ENCODE measurements around the gene SULT4A1. TPM values are rescaled to one million over a fixed set of nuclear protein-coding genes. Genes with fewer than 3 reads are reported as not detected.

SULT4A1 gene
- total and polyA plus RNA-seq, 2 experiments from 2014 or later: 4.7 to 5.2 TPM

- TF ChIP-seq REST (IDR thresholded peaks at IDR 0.05; ENCODE audit: unreplicated experiment) (no peak), POLR2AphosphoS5 (IDR thresholded peaks at IDR 0.05; ENCODE audit: low read depth) (no peak), EZH2phosphoT487 (IDR thresholded peaks at IDR 0.05; ENCODE audit: unreplicated experiment) (no peak), NANOG (IDR thresholded peaks at IDR 0.05; ENCODE audit: borderline replicate concordance) (no peak), JUNB (IDR thresholded peaks at IDR 0.05; ENCODE audit: unreplicated experiment) (no peak), ZNF331 (CRISPR knock-in tag; IDR thresholded peaks at IDR 0.05; ENCODE audit: low read depth) (no peak), CREB1 (CRISPR knock-in tag; IDR thresholded peaks at IDR 0.05; ENCODE audit: low read depth) (no peak), ZNF114 (CRISPR knock-in tag; IDR thresholded peaks at IDR 0.05) (no peak), ZNF462 (CRISPR knock-in tag; IDR thresholded peaks at IDR 0.05) (no peak), ETS1 (IDR thresholded peaks at IDR 0.05) (no peak), CTCF (conservative IDR thresholded peaks at IDR 0.05; ENCODE audit: low read depth in 2 of 2) (no peak), STAT1 (IDR thresholded peaks at IDR 0.05; ENCODE audit: unreplicated experiment) (no peak), EZH2 (IDR thresholded peaks at IDR 0.05; ENCODE audit: low read depth, unreplicated experiment) (no peak)
- Mint-ChIP-seq H3K4me1 (peaks cover 5% of the 10 kb centered on the region; the same call in 2 of the 3 replicates), H3K4me3 (no peak overlapping the region), H3K27me3 (ENCODE audit: insufficient read depth, low read depth, poor library complexity) (peaks cover 14% of the 10 kb centered on the region), H3K36me3 (ENCODE audit: low read depth) (0 out of 3 replicates have a peak, but pooled peaks cover 2% of the 10 kb centered on the region), H3K27ac (no peak overlapping the region), H3K9me3 (peaks cover 17% of the 10 kb centered on the region)
- H3K27me3 ChIP-seq (ENCODE audit: insufficient read depth): no peaks in the 10 kb centered on the region
- ATAC-seq: no peak
- no peak overlapping the region for H3K27ac ChIP-seq (ENCODE audit: low read depth)
- no peaks in the 10 kb centered on the region for H3K36me3 ChIP-seq (ENCODE audit: insufficient read depth)
- H2AFZ ChIP-seq: no peak overlapping the region
- no peaks in the 10 kb centered on the region for H3K79me2 ChIP-seq (replicated peaks; ENCODE audit: insufficient read depth)
- no peak overlapping the region for H3K4me3 ChIP-seq
- H3F3A ChIP-seq (replicated peaks; ENCODE audit: low read depth): no peaks in the 10 kb centered on the region
- H3K4me2 ChIP-seq: no peak overlapping the region
- H3K9me2 ChIP-seq (ENCODE audit: insufficient read depth): peaks cover 8% of the 10 kb centered on the region; the same call in 1 of the 2 replicates
- no peak for DNase-seq (ENCODE audit: low spot score)
- H4K20me1 ChIP-seq (replicated peaks; ENCODE audit: insufficient read depth): no peaks in the 10 kb centered on the region
- no peaks in the 10 kb centered on the region for H3K4me1 ChIP-seq (ENCODE audit: insufficient read depth)
These were observed 47.4 kb upstream of the SULT4A1 start for GRCh38 chr22:43909708-43910107.

All from GM23338 (cell line).